Parathyroid adenoma (tissue), 2 donors: ENCODE measurements around the gene DDX54.
A peak's percentile ranks its signal among the peaks of the same experiment; 100 is the strongest.

Experiments
- H2AFZ ChIP-seq: fragments of 300-600 bp; sonication (generic); one replicate; pipeline ENCODE4 v1.7.0; 2017; ENCODE audit warnings: antibody characterized with exemption, mild to moderate bottlenecking
- H3K27ac ChIP-seq: fragments of 300-600 bp; sonication (generic); one replicate; pipeline ENCODE4 v1.7.0; 2017
- H3K27me3 ChIP-seq: fragments of 300-600 bp; sonication (generic); one replicate; pipeline ENCODE4 v1.7.0; 2017; ENCODE audit warnings: low read length; ENCODE audit not compliant: control insufficient read depth, insufficient read depth
- H3K36me3 ChIP-seq: fragments of 300-600 bp; sonication (generic); one replicate; pipeline ENCODE4 v1.7.0; 2017; ENCODE audit warnings: low read length; ENCODE audit not compliant: control insufficient read depth, insufficient read depth
- H3K4me1 ChIP-seq: fragments of 300-600 bp; sonication (generic); one replicate; pipeline ENCODE4 v1.7.0; 2017; ENCODE audit warnings: control low read depth
- H3K4me2 ChIP-seq: fragments of 300-600 bp; sonication (generic); one replicate; pipeline ENCODE4 v1.7.0; 2017; ENCODE audit warnings: low read length
- H3K4me3 ChIP-seq: fragments of 300-600 bp; sonication (generic); one replicate; pipeline ENCODE4 v1.7.0; 2017; ENCODE audit warnings: low read depth, low read length
- H3K79me2 ChIP-seq: fragments of 300-600 bp; sonication (generic); one replicate; pipeline ENCODE4 v1.7.0; 2017; ENCODE audit warnings: control low read depth
- H3K9ac ChIP-seq: fragments of 300-600 bp; sonication (generic); one replicate; pipeline ENCODE4 v1.7.0; 2017; ENCODE audit warnings: mild to moderate bottlenecking
- H3K9me3 ChIP-seq: fragments of 300-600 bp; sonication (generic); one replicate; pipeline ENCODE4 v1.7.0; 2017; ENCODE audit warnings: low read length; ENCODE audit not compliant: control insufficient read depth
- TF ChIP-seq, protein P1 (sequence below): fragments of 300-600 bp; sonication (generic); IDR thresholded peaks from one replicate; pipeline ENCODE4 v1.7.0; 2017; ENCODE audit warnings: antibody characterized with exemption, mild to moderate bottlenecking
- donor health status: primary hyperparathyroidism.

DDX54 gene

DNA sequence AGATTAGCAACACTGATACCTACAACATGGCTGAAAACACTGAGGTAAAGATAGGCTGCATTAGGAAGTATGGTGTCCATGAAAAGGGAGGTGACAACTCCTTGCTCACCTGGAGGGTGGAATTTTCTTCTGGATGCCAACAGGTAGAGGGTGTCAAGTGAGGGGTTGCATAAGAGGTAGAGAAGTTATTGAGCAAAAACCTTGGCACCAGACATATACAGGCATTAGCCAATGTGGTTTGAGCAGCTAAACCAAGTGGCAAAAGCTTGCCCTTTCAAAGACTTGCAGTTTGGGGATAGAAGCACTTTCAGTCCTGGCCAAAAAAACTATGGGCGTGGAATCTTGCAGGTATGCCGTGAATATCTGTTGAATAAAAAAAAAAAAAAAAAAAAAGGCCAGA is 4.1 kb upstream of the DDX54 start:
- Histone ChIP-seq H3K9me3 (no peaks in the 10 kb centered on the region), H3K4me1 (peaks cover 8% of the 10 kb centered on the region), H3K27me3 (no peaks in the 10 kb centered on the region), H3K9ac (no peak overlapping the region), H3K79me2 (peaks cover 4% of the 10 kb centered on the region), H2AFZ (no peak overlapping the region), H3K27ac (no peak overlapping the region), H3K36me3 (no peaks in the 10 kb centered on the region), H3K4me3 (no peak overlapping the region), H3K4me2 (no peak overlapping the region)
- TF ChIP-seq, protein P1, sequence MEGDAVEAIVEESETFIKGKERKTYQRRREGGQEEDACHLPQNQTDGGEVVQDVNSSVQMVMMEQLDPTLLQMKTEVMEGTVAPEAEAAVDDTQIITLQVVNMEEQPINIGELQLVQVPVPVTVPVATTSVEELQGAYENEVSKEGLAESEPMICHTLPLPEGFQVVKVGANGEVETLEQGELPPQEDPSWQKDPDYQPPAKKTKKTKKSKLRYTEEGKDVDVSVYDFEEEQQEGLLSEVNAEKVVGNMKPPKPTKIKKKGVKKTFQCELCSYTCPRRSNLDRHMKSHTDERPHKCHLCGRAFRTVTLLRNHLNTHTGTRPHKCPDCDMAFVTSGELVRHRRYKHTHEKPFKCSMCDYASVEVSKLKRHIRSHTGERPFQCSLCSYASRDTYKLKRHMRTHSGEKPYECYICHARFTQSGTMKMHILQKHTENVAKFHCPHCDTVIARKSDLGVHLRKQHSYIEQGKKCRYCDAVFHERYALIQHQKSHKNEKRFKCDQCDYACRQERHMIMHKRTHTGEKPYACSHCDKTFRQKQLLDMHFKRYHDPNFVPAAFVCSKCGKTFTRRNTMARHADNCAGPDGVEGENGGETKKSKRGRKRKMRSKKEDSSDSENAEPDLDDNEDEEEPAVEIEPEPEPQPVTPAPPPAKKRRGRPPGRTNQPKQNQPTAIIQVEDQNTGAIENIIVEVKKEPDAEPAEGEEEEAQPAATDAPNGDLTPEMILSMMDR, result no peak

DNA sequence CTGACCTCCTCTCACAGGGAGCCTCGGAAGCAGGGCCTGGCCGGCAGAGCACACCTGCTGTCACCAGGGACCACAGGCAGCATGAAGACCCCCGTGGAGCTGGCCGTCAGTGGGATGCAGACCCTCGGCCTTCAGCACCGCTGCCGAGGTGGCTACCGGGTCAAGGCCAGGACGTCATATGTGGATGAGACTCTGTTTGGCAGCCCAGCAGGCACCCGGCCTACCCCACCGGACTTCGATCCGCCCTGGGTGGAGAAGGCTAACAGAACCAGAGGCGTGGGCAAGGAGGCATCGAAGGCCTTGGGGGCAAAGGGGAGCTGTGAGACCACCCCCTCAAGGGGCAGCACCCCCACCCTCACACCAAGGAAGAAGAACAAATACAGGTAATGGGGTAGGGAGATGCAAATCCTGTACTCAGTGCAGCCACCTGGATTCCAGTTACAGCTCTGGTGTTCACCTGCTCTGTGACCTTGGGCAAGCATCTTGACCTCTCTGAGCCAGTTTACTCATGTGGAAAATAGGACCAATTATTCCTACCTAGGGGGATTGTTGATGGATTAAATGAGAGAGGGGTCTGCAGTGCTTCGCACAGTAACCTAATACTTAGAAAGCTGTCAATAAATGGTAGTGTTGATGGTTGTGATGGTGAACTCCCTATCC is 1.5 kb upstream of the DDX54 start:
- H3K36me3 ChIP-seq, result no peaks in the 10 kb centered on the region
- H2AFZ ChIP-seq, result no peak overlapping the region
- H3K4me3 ChIP-seq, result no peak overlapping the region
- peaks cover 14% of the 10 kb centered on the region for H3K79me2 ChIP-seq
- TF ChIP-seq, protein P1, result no peak
- peak overlapping the region; percentile 86 for H3K4me2 ChIP-seq
- H3K27me3 ChIP-seq, result no peaks in the 10 kb centered on the region
- no peak overlapping the region for H3K27ac ChIP-seq
- H3K9me3 ChIP-seq, result no peaks in the 10 kb centered on the region
- H3K9ac ChIP-seq, result no peak overlapping the region
- peaks cover 13% of the 10 kb centered on the region for H3K4me1 ChIP-seq

DNA sequence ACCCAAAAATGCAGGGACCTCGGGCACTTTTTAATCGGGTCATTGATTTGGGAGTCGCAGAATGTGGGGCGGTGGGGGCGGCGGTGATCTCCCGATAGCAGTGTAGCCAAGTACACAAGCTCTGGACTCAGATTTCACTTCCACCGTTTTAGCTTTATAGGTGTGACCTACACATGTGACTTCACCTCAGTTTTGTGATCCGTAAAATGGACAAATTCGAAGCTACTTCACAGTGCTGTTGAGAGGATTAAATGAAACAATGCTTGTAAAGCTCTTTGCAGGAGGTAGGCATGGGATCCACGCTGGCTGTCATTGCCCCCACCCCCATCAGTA is 721 bp upstream of the DDX54 start:
- Histone ChIP-seq H3K36me3 (no peaks in the 10 kb centered on the region), H3K27me3 (no peaks in the 10 kb centered on the region), H3K79me2 (peaks cover 14% of the 10 kb centered on the region), H3K4me1 (peaks cover 13% of the 10 kb centered on the region), H3K9ac (peak overlapping the region; percentile 98), H3K27ac (no peak overlapping the region), H3K4me3 (peak overlapping the region; percentile 99), H3K9me3 (no peaks in the 10 kb centered on the region), H3K4me2 (peak overlapping the region; percentile 86), H2AFZ (peak overlapping the region; percentile 100)
- TF ChIP-seq, protein P1, result no peak

DNA sequence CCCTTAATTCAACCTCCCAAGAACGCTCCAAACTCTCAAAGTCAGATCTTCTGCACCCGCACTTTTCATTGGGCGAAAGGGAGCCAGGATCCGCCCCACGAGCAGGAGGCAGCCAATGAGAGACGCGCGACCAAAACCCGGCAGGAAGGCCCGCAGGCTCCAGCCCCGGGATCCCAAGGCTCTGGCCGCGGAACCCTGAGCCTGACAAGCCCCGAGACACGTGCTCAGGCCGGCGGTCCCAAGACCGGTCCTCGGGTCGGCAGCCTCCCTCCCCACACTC is 438 bp downstream of the DDX54 start:
- no peaks in the 10 kb centered on the region for H3K27me3 ChIP-seq
- peak overlapping the region; percentile 98 for H3K9ac ChIP-seq
- H3K9me3 ChIP-seq, result no peaks in the 10 kb centered on the region
- peak overlapping the region; percentile 86 for H3K4me2 ChIP-seq
- H3K4me1 ChIP-seq, result peaks cover 13% of the 10 kb centered on the region
- peak overlapping the region; percentile 100 for H2AFZ ChIP-seq
- peak overlapping the region; percentile 99 for H3K4me3 ChIP-seq
- H3K36me3 ChIP-seq, result no peaks in the 10 kb centered on the region
- peaks cover 14% of the 10 kb centered on the region for H3K79me2 ChIP-seq
- TF ChIP-seq, protein P1, result no peak
- H3K27ac ChIP-seq, result peak overlapping the region; percentile 95
